Pancreas (tissue), 10 donors: ENCODE measurements around the gene GDF7. TPM values are rescaled to one million over a fixed set of nuclear protein-coding genes. Genes with fewer than 3 reads are reported as not detected.

Experiments
- ATAC-seq, 4 donors: fragments of 200-7000 bp; cut with Tn5 transposase; one replicate each; pipeline versions ENCODE4 v1.8.0 to v1.9.1; 2020; ENCODE audit warnings: mild to moderate bottlenecking in 4 of 4, moderate library complexity in 4 of 4
- DNase-seq, 6 donors: peaks; one replicate each; pipeline ENCODE4 v3.0.0-alpha.2; 2020
- FAIRE-seq: peaks from 2 replicates; lab custom pipeline; 2012; peaks lifted over from hg19 to GRCh38; lab: Jason Lieb, UNC
- H3K27ac ChIP-seq, 4 donors: fragments of 200-600 bp; sonication (generic); 1 replicate in 3 of 4; 2 replicates in 1 of 4; pipeline versions ENCODE4 v1.5.0 to v1.8.0; 2020
- H3K27me3 ChIP-seq, 4 donors: fragments of 200-600 bp; one replicate each; pipeline ENCODE4 v1.8.0; 2021
- H3K36me3 ChIP-seq, 3 donors: fragments of 200-600 bp; sonication (generic) in 1 of 3; one replicate each; pipeline versions ENCODE4 v1.5.0 to v1.8.0; 2020 to 2021
- H3K4me1 ChIP-seq, 3 donors: fragments of 200-600 bp; one replicate each; pipeline ENCODE4 v1.8.0; 2021
- H3K4me3 ChIP-seq, 4 donors: fragments of 200-600 bp; sonication (generic) in 2 of 4; one replicate each; pipeline versions ENCODE4 v1.5.0 to v1.8.0; 2020 to 2021
- H3K9me3 ChIP-seq, 4 donors: fragments of 200-600 bp; one replicate each; pipeline ENCODE4 v1.8.0; 2021
- CTCF ChIP-seq, 4 donors: fragments of 200-600 bp; sonication (generic) in 3 of 4; IDR thresholded peaks; one replicate each; pipeline versions ENCODE4 v1.5.0 to v1.8.0; 2021; ENCODE audit warnings: antibody characterized with exemption in 4 of 4
- WGBS, 2 donors: extraction: QIAGEN DNeasy Blood & Tissue Kit; methylation state at CpG; one replicate each; pipeline ENCODE4 v1.1.7; 2013; 5-methylcytosine and 5-hydroxymethylcytosine counted together
- intact Hi-C, 3 donors: fragments of 100-400 bp; cut with DNase I; formaldehyde crosslinking; loops; one replicate each; pipeline versions ENCODE4 v1.11.1 to v1.14.2; 2022
- polyA plus RNA-seq, 2 donors: library from polyadenylated mRNA; stranded (reverse); fragments of 200-250 nt; gene quantifications; one replicate each; pipeline ENCODE4 v1.2.3, GENCODE V29; 2013
- total RNA-seq, 6 donors: library from RNA; stranded (reverse); fragmentation: NEBNext Ultra II Directional in 4 of 6; extraction: Animal tissue kit (Norgen Biotek cat#: 25700) in 4 of 6; gene quantifications; one replicate each; pipeline versions ENCODE4 v1.2.1 to v1.2.4, GENCODE V29; 2021 to 2023
- donor health status: healthy with polysubstance abuse.
- donor health status: DM: no; HTN: no; CAD: no; lungs with moderate emphysema.
- donor health status: DM: no; HTN: no; CAD: no.
- donor health status: control.
- donor health status: control.
- donor health status: Bipolar disorder and iron deficiency.
- donor health status: DM: yes; HTN: yes; CAD: no.
- donor health status: DM: no; HTN: no; CAD: no.
- donor health status: DM: no; HTN: no; CAD: no.
- donor health status: DM: yes; HTN: yes; CAD: no.

GDF7 gene
- total and polyA plus RNA-seq, 8 donors = 0.16 to 0.98 (median 0.73) TPM

GRCh38 chr2:20653695-20654534, 13.0 kb upstream of the GDF7 start:
- peaks cover 0 to 11% (median 9%) of the 10 kb centered on the region in 3 donors for H3K4me1 ChIP-seq
- TF ChIP-seq CTCF (IDR thresholded peaks at IDR 0.05) = no peak
- intact Hi-C loops = no loop called here
- H3K9me3 ChIP-seq = no peaks in the 10 kb centered on the region
- H3K36me3 ChIP-seq = no peaks in the 10 kb centered on the region
- no peak overlapping the region for H3K4me3 ChIP-seq
- no peaks in the 10 kb centered on the region for H3K27me3 ChIP-seq
- no peak overlapping the region for H3K27ac ChIP-seq
- FAIRE-seq (no peak), DNase-seq (peak in 2 of 6 donors; percentile 12 to 22), ATAC-seq (no peak)
- WGBS, 2 donors = 82 to 85% methylated on average over 7 of the region's 7 CpGs

GRCh38 chr2:20654535-20654813, 12.5 kb upstream of the GDF7 start:
- no peak for TF ChIP-seq CTCF (IDR thresholded peaks at IDR 0.05)
- intact Hi-C loops = no loop called here
- DNase-seq = no peak

GRCh38 chr2:20656561-20656960, 10.4 kb upstream of the GDF7 start:
- intact Hi-C loops = no loop called here
- WGBS, 2 donors = 74 to 81% methylated on average over 7 of the region's 7 CpGs
- Histone ChIP-seq H3K36me3 (no peaks in the 10 kb centered on the region), H3K4me3 (no peak overlapping the region), H3K27me3 (no peaks in the 10 kb centered on the region), H3K9me3 (no peaks in the 10 kb centered on the region), H3K4me1 (no peaks in the 10 kb centered on the region), H3K27ac (no peak overlapping the region)
- ATAC-seq = no peak
- no peak for FAIRE-seq
- DNase-seq = peak in 1 of 6 donors; percentile 28
- TF ChIP-seq CTCF (IDR thresholded peaks at IDR 0.05) = no peak

More at GRCh38 chr2:20654535-20654813, 12.5 kb upstream of the GDF7 start:
- Histone ChIP-seq H3K4me3 (no peak overlapping the region), H3K27ac (no peak overlapping the region), H3K9me3 (no peaks in the 10 kb centered on the region), H3K4me1 (peaks cover 0 to 9% (median 5%) of the 10 kb centered on the region in 3 donors), H3K36me3 (no peaks in the 10 kb centered on the region), H3K27me3 (no peaks in the 10 kb centered on the region)
- ATAC-seq (no peak), FAIRE-seq (no peak)
- 75 to 88% methylated on average over 2 of the region's 2 CpGs for WGBS, 2 donors

- WGBS, 2 donors = 78 to 81% methylated on average over 4 of the region's 4 CpGs
- Histone ChIP-seq H3K27me3 (no peaks in the 10 kb centered on the region), H3K4me3 (no peak overlapping the region), H3K9me3 (no peaks in the 10 kb centered on the region), H3K27ac (no peak overlapping the region), H3K36me3 (no peaks in the 10 kb centered on the region), H3K4me1 (no peaks in the 10 kb centered on the region)
- intact Hi-C loops = no loop called here
- FAIRE-seq = no peak
- TF ChIP-seq CTCF (IDR thresholded peaks at IDR 0.05) = no peak
- ATAC-seq = no peak
- DNase-seq = peak in 1 of 6 donors; percentile 22
Observed at GRCh38 chr2:20657522-20658235, 9.3 kb upstream of the GDF7 start.
